Kidney (tissue), 14 donors: ENCODE measurements around the gene ACAA2. TPM values are rescaled to one million over a fixed set of nuclear protein-coding genes. Genes with fewer than 3 reads are reported as not detected.

ENCODE experiments used
- DNase-seq, 5 donors: peaks; one replicate each; pipeline ENCODE4 v3.0.0-alpha.2; 2013 to 2020
- FAIRE-seq: peaks from 2 replicates; lab custom pipeline; 2012; peaks lifted over from hg19 to GRCh38; lab: Jason Lieb, UNC
- H3K27ac ChIP-seq, 2 donors: one replicate each; pipeline ENCODE4 v1.7.0; 2013; ENCODE audit warnings: low read depth in 2 of 2, low read length in 2 of 2, inconsistent platforms in 1 of 2
- H3K27me3 ChIP-seq: one replicate; pipeline ENCODE4 v1.7.1; 2013; ENCODE audit warnings: low read length, inconsistent platforms; ENCODE audit not compliant: control insufficient read depth, insufficient read depth
- H3K36me3 ChIP-seq, 3 donors: one replicate each; pipeline versions ENCODE4 v1.7.0 to v1.7.1; 2013; ENCODE audit warnings: low read length in 3 of 3, control low read depth in 1 of 3, inconsistent platforms in 1 of 3; ENCODE audit not compliant: insufficient read depth in 3 of 3, control insufficient read depth in 2 of 3
- H3K4me1 ChIP-seq, 3 donors: one replicate each; pipeline versions ENCODE4 v1.7.0 to v1.7.1; 2013; ENCODE audit warnings: low read length in 3 of 3, inconsistent platforms in 1 of 3, low read depth in 1 of 3; ENCODE audit not compliant: control insufficient read depth in 2 of 3, insufficient read depth in 2 of 3
- H3K4me3 ChIP-seq, 3 donors: one replicate each; pipeline versions ENCODE4 v1.7.0 to v1.8.1; 2013; ENCODE audit warnings: low read length in 3 of 3, control low read depth in 1 of 3, inconsistent platforms in 1 of 3
- H3K9ac ChIP-seq, 3 donors: one replicate each; pipeline versions ENCODE4 v1.7.0 to v1.7.1; 2013; ENCODE audit warnings: low read length in 3 of 3, control low read depth in 1 of 3, inconsistent platforms in 1 of 3
- H3K9me3 ChIP-seq, 3 donors: one replicate each; pipeline versions ENCODE4 v1.7.0 to v1.7.1; 2013; ENCODE audit warnings: low read length in 3 of 3, control low read depth in 1 of 3, inconsistent platforms in 1 of 3; ENCODE audit not compliant: control insufficient read depth in 2 of 3, insufficient read depth in 1 of 3
- CTCF ChIP-seq: IDR thresholded peaks from 3 replicates; pipeline ENCODE4 v1.5.1; 2012; ENCODE audit warnings: mild to moderate bottlenecking, moderate library complexity, borderline replicate concordance; ENCODE audit not compliant: insufficient read depth; ENCODE audit errors: extremely low read depth
- intact Hi-C: fragments of 100-400 bp; cut with DNase I; formaldehyde crosslinking; loops from one replicate; pipeline ENCODE4 v1.11.1; 2022
- polyA plus RNA-seq: library from polyadenylated mRNA; stranded (reverse); fragments of 350-450 nt; fragmentation: Illumina TruSeq; extraction: RNeasy Lipid Tissue Mini Kit (QIAGEN cat#74804); gene quantifications from one replicate; pipeline ENCODE4 v1.2.3, GENCODE V29; 2014; ENCODE audit warnings: low read depth, low replicate concordance; ENCODE audit not compliant: insufficient read depth
- total RNA-seq: library from RNA; stranded (reverse); fragmentation: NEBNext Ultra II Directional; extraction: Animal tissue kit (Norgen Biotek cat#: 25700); gene quantifications from one replicate; pipeline ENCODE4 v1.2.1, GENCODE V29; 2021
- donor health status: control.
- donor health status: control.
- donor health status: control.
- donor health status: control.
- donor health status: control.
- donor health status: DM: yes; HTN: yes; CAD: no.
- donor health status: Normal renal cell carcinoma (clear cell type).

Gene ACAA2
- total and polyA plus RNA-seq, 2 donors from 2014 or later: 115 to 566 TPM

- Histone ChIP-seq H3K36me3 (no peaks in the 10 kb centered on the region), H3K27me3 (no peaks in the 10 kb centered on the region), H3K27ac (no peak overlapping the region), H3K9ac (no peak overlapping the region), H3K9me3 (no peaks in the 10 kb centered on the region), H3K4me1 (no peaks in the 10 kb centered on the region), H3K4me3 (no peak overlapping the region)
- no peak for TF ChIP-seq CTCF
- intact Hi-C loops: no loop called here
- FAIRE-seq: no peak
- DNase-seq: no peak
These were observed 68.0 kb downstream of the ACAA2 start for GRCh38 chr18:49745045-49746014.

GRCh38 chr18:49744376-49745008 lies 68.8 kb downstream of the ACAA2 start:
- H3K4me1 ChIP-seq: no peaks in the 10 kb centered on the region
- no peak for FAIRE-seq
- H3K27me3 ChIP-seq: no peaks in the 10 kb centered on the region
- H3K36me3 ChIP-seq: no peaks in the 10 kb centered on the region
- H3K27ac ChIP-seq: no peak overlapping the region
- no peak overlapping the region for H3K9ac ChIP-seq
- no peak for TF ChIP-seq CTCF
- no peaks in the 10 kb centered on the region for H3K9me3 ChIP-seq
- DNase-seq: no peak
- intact Hi-C loops: no loop called here
- no peak overlapping the region for H3K4me3 ChIP-seq

GRCh38 chr18:49743117-49743567 lies 70.2 kb downstream of the ACAA2 start:
- Histone ChIP-seq H3K27me3 (no peaks in the 10 kb centered on the region), H3K4me1 (no peaks in the 10 kb centered on the region), H3K9me3 (no peaks in the 10 kb centered on the region), H3K27ac (no peak overlapping the region), H3K36me3 (no peaks in the 10 kb centered on the region), H3K9ac (no peak overlapping the region), H3K4me3 (no peak overlapping the region)
- no peak for TF ChIP-seq CTCF
- DNase-seq: no peak
- intact Hi-C loops: no loop called here
- FAIRE-seq: no peak
